Left kidney (tissue), 2 donors: ENCODE results near the gene PTPRJ. TPM values are rescaled to one million over a fixed set of nuclear protein-coding genes. Genes with fewer than 3 reads are reported as not detected.

ENCODE experiments used
- DNase-seq: peaks from one replicate; pipeline ENCODE4 v3.0.0-alpha.2; 2013
- polyA plus RNA-seq: library from polyadenylated mRNA; unstranded; fragments of 120-200 nt; gene quantifications from one replicate; pipeline ENCODE4 v1.2.1, GENCODE V29; 2013; ENCODE audit not compliant: insufficient read length

The PTPRJ gene
- polyA plus RNA-seq, 1 donor = 26.9 TPM

- no peak for DNase-seq
These were observed 113.7 kb downstream of the PTPRJ start for GRCh38 chr11:48093795-48094642.

- DNase-seq = no peak
These were observed 114.4 kb downstream of the PTPRJ start for GRCh38 chr11:48094643-48095339.

- DNase-seq = no peak
These were observed 115.6 kb downstream of the PTPRJ start for GRCh38 chr11:48095779-48096470.

GRCh38 chr11:48096588-48097525 is 116.5 kb downstream of the PTPRJ start:
- no peak for DNase-seq

- no peak for DNase-seq
These were observed 117.7 kb downstream of the PTPRJ start for GRCh38 chr11:48098024-48098423.

GRCh38 chr11:48099916-48100446 is 119.6 kb downstream of the PTPRJ start:
- DNase-seq = no peak

GRCh38 chr11:48101044-48101733 is 120.8 kb downstream of the PTPRJ start:
- DNase-seq = no peak

- no peak for DNase-seq
These were observed 121.6 kb downstream of the PTPRJ start for GRCh38 chr11:48101958-48102357.

- DNase-seq = no peak
These were observed 123.5 kb downstream of the PTPRJ start for GRCh38 chr11:48103621-48104567.

- DNase-seq = no peak
These were observed 124.2 kb downstream of the PTPRJ start for GRCh38 chr11:48104568-48104924.

- no peak for DNase-seq
These were observed 125.0 kb downstream of the PTPRJ start for GRCh38 chr11:48105096-48105990.

GRCh38 chr11:48106166-48106565 is 125.8 kb downstream of the PTPRJ start:
- no peak for DNase-seq

GRCh38 chr11:48107188-48107704 is 126.9 kb downstream of the PTPRJ start:
- no peak for DNase-seq

- no peak for DNase-seq
These were observed 128.1 kb downstream of the PTPRJ start for GRCh38 chr11:48108231-48109045.

GRCh38 chr11:48109046-48109666 is 128.8 kb downstream of the PTPRJ start:
- DNase-seq = peak; percentile 62

- DNase-seq = no peak
These were observed 130.1 kb downstream of the PTPRJ start for GRCh38 chr11:48110509-48110766.

GRCh38 chr11:48111891-48112290 is 131.5 kb downstream of the PTPRJ start:
- DNase-seq = no peak
